Measurements from ENCODE around the gene TIMM44.

DNA sequence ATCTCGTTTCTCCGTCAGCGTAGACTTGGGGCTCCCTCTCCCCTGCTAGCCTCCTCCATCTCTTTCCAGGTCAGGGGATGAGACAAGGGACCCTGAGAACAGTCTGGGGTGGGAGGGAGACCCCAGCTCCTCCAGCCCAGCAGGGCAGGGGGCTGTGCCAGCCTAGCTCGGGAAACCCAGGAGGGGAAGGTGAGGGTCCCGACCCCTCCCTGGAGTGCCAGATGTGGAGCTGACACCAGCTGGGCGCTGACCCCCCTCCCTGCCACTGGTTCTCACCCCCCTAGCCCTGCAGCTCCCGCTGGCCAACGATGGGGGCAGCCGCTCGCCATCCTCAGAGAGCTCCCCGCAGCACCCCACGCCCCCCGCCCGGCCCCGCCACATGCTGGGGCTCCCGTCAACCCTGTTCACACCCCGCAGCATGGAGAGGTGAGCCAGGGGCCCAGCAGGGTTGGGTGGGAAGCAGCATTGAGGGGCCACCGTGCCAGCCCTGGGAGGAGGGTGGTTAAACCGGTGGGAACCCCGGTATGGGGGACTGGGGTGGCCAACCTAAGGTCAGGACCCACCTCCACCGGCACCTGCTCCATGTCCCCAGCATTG is 33.9 kb downstream of the TIMM44 start:
- TF ChIP-seq, protein P1, sequence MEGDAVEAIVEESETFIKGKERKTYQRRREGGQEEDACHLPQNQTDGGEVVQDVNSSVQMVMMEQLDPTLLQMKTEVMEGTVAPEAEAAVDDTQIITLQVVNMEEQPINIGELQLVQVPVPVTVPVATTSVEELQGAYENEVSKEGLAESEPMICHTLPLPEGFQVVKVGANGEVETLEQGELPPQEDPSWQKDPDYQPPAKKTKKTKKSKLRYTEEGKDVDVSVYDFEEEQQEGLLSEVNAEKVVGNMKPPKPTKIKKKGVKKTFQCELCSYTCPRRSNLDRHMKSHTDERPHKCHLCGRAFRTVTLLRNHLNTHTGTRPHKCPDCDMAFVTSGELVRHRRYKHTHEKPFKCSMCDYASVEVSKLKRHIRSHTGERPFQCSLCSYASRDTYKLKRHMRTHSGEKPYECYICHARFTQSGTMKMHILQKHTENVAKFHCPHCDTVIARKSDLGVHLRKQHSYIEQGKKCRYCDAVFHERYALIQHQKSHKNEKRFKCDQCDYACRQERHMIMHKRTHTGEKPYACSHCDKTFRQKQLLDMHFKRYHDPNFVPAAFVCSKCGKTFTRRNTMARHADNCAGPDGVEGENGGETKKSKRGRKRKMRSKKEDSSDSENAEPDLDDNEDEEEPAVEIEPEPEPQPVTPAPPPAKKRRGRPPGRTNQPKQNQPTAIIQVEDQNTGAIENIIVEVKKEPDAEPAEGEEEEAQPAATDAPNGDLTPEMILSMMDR (IDR thresholded peaks at IDR 0.05), result no peak
- no peak for TF ChIP-seq POLR2AphosphoS5 (IDR thresholded peaks at IDR 0.05)

Measured in esophagus muscularis mucosa (tissue), 3 donors.